K562 (cell line): ENCODE data around the gene UBXN2A.

Experiments
- GTF2F1 ChIP-seq: IDR thresholded peaks from 2 replicates; pipeline ENCODE4 v1.6.1; 2011; ENCODE audit warnings: low read depth, low read length, improper control_type of control experiment
- MAFK ChIP-seq: IDR thresholded peaks from 2 replicates; pipeline ENCODE4 v1.6.1; 2011; ENCODE audit warnings: low read length, improper control_type of control experiment
- ZNF23 ChIP-seq: fragments of 250-450 bp; sonication (Bioruptor Pico); IDR thresholded peaks from 2 replicates; pipeline ENCODE4 v1.4.0; 2020; ENCODE audit warnings: mild to moderate bottlenecking
- ZNF561 ChIP-seq: fragments of 450-650 bp; formaldehyde crosslinking; conservative IDR thresholded peaks from 2 replicates; pipeline ENCODE4 v1.4.0; 2020; ENCODE audit warnings: mild to moderate bottlenecking, moderate library complexity
- TF ChIP-seq, protein P1 (sequence below): sonication (generic); IDR thresholded peaks from 2 replicates; pipeline ENCODE4 v1.6.1; 2016

GRCh38 chr2:24049485-24050021 lies 109.3 kb downstream of the UBXN2A start, which contains the start of gene FKBP1B:
- TF ChIP-seq ZNF23 (CRISPR knock-in tag) (no peak), MAFK (no peak), GTF2F1 (no peak), ZNF561 (CRISPR knock-in tag) (no peak)
- TF ChIP-seq, protein P1, sequence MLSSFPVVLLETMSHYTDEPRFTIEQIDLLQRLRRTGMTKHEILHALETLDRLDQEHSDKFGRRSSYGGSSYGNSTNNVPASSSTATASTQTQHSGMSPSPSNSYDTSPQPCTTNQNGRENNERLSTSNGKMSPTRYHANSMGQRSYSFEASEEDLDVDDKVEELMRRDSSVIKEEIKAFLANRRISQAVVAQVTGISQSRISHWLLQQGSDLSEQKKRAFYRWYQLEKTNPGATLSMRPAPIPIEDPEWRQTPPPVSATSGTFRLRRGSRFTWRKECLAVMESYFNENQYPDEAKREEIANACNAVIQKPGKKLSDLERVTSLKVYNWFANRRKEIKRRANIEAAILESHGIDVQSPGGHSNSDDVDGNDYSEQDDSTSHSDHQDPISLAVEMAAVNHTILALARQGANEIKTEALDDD: no peak
